ENCODE data around the gene SYT6. TPM values are rescaled to one million over a fixed set of nuclear protein-coding genes. Genes with fewer than 3 reads are reported as not detected.
"Not testable (repeated sequence)": the region's sequence is repeated elsewhere in the genome, so short reads cannot be mapped to it uniquely, and the experiment has no call there.

SYT6 gene
- total RNA-seq, 1 donor from 2014 or later: not detected

- no peaks in the 10 kb centered on the region for H3K9me3 Mint-ChIP-seq
- DNase-seq (ENCODE audit: low spot score): no peak
- intact Hi-C loops (cut with micrococcal nuclease): no loop called here
- H3K27me3 Mint-ChIP-seq (ENCODE audit: low read depth): peaks cover 1% of the 10 kb centered on the region
- no peak overlapping the region for H3K4me3 Mint-ChIP-seq (ENCODE audit: low read depth)
- peaks cover 4% of the 10 kb centered on the region for H3K4me1 Mint-ChIP-seq (ENCODE audit: low read depth)
- no peak overlapping the region for H3K27ac Mint-ChIP-seq
- no peaks in the 10 kb centered on the region for H3K36me3 Mint-ChIP-seq (ENCODE audit: low read depth)
These were observed 72.9 kb downstream of the SYT6 start for GRCh38 chr1:114080511-114081436.

- intact Hi-C loops (cut with micrococcal nuclease): no loop called here
- Mint-ChIP-seq H3K9me3 (no peaks in the 10 kb centered on the region), H3K4me3 (ENCODE audit: low read depth) (no peak overlapping the region), H3K27ac (no peak overlapping the region), H3K36me3 (ENCODE audit: low read depth) (no peaks in the 10 kb centered on the region), H3K4me1 (ENCODE audit: low read depth) (peaks cover 6% of the 10 kb centered on the region), H3K27me3 (ENCODE audit: low read depth) (peaks cover 1% of the 10 kb centered on the region)
- no peak for DNase-seq (ENCODE audit: low spot score)
These were observed 74.0 kb downstream of the SYT6 start for GRCh38 chr1:114079596-114080190.

- Mint-ChIP-seq H3K27ac (no peak overlapping the region), H3K4me1 (ENCODE audit: low read depth) (peaks cover 6% of the 10 kb centered on the region), H3K9me3 (no peaks in the 10 kb centered on the region), H3K4me3 (ENCODE audit: low read depth) (no peak overlapping the region), H3K27me3 (ENCODE audit: low read depth) (peaks cover 1% of the 10 kb centered on the region), H3K36me3 (ENCODE audit: low read depth) (no peaks in the 10 kb centered on the region)
- intact Hi-C loops (cut with micrococcal nuclease): no loop called here
- no peak for DNase-seq (ENCODE audit: low spot score)
These were observed 75.6 kb downstream of the SYT6 start for GRCh38 chr1:114078116-114078515.

GRCh38 chr1:114077188-114077587 lies 76.5 kb downstream of the SYT6 start:
- Mint-ChIP-seq H3K36me3 (ENCODE audit: low read depth) (no peaks in the 10 kb centered on the region), H3K4me3 (ENCODE audit: low read depth) (no peak overlapping the region), H3K9me3 (peaks cover 1% of the 10 kb centered on the region), H3K27me3 (ENCODE audit: low read depth) (peaks cover 1% of the 10 kb centered on the region), H3K27ac (no peak overlapping the region), H3K4me1 (ENCODE audit: low read depth) (peaks cover 6% of the 10 kb centered on the region)
- intact Hi-C loops (cut with micrococcal nuclease): no loop called here
- no peak for DNase-seq (ENCODE audit: low spot score)

GRCh38 chr1:114076308-114076707 lies 77.4 kb downstream of the SYT6 start:
- H3K27ac Mint-ChIP-seq: no peak overlapping the region
- H3K27me3 Mint-ChIP-seq (ENCODE audit: low read depth): peaks cover 1% of the 10 kb centered on the region
- peaks cover 6% of the 10 kb centered on the region for H3K4me1 Mint-ChIP-seq (ENCODE audit: low read depth)
- intact Hi-C loops (cut with micrococcal nuclease): no loop called here
- no peak for DNase-seq (ENCODE audit: low spot score)
- H3K4me3 Mint-ChIP-seq (ENCODE audit: low read depth): no peak overlapping the region
- no peaks in the 10 kb centered on the region for H3K36me3 Mint-ChIP-seq (ENCODE audit: low read depth)
- H3K9me3 Mint-ChIP-seq: peaks cover 7% of the 10 kb centered on the region

- Mint-ChIP-seq H3K9me3 (peaks cover 7% of the 10 kb centered on the region), H3K36me3 (ENCODE audit: low read depth) (no peaks in the 10 kb centered on the region), H3K4me1 (ENCODE audit: low read depth) (peaks cover 6% of the 10 kb centered on the region), H3K4me3 (ENCODE audit: low read depth) (no peak overlapping the region), H3K27ac (no peak overlapping the region), H3K27me3 (ENCODE audit: low read depth) (peaks cover 1% of the 10 kb centered on the region)
- intact Hi-C loops (cut with micrococcal nuclease): no loop called here
- no peak for DNase-seq (ENCODE audit: low spot score)
These were observed 78.0 kb downstream of the SYT6 start for GRCh38 chr1:114075546-114076242.

GRCh38 chr1:114075105-114075504 lies 78.6 kb downstream of the SYT6 start:
- peaks cover 1% of the 10 kb centered on the region for H3K27me3 Mint-ChIP-seq (ENCODE audit: low read depth)
- no peak for DNase-seq (ENCODE audit: low spot score)
- no peak overlapping the region for H3K27ac Mint-ChIP-seq
- H3K9me3 Mint-ChIP-seq: peaks cover 10% of the 10 kb centered on the region
- peaks cover 6% of the 10 kb centered on the region for H3K4me1 Mint-ChIP-seq (ENCODE audit: low read depth)
- H3K36me3 Mint-ChIP-seq (ENCODE audit: low read depth): no peaks in the 10 kb centered on the region
- intact Hi-C loops (cut with micrococcal nuclease): no loop called here
- H3K4me3 Mint-ChIP-seq (ENCODE audit: low read depth): no peak overlapping the region

GRCh38 chr1:114072246-114072645 lies 81.4 kb downstream of the SYT6 start:
- peaks cover 1% of the 10 kb centered on the region for H3K27me3 Mint-ChIP-seq (ENCODE audit: low read depth)
- peaks cover 13% of the 10 kb centered on the region for H3K9me3 Mint-ChIP-seq
- DNase-seq (ENCODE audit: low spot score): no peak
- peaks cover 4% of the 10 kb centered on the region for H3K4me1 Mint-ChIP-seq (ENCODE audit: low read depth)
- intact Hi-C loops (cut with micrococcal nuclease): no loop called here
- H3K27ac Mint-ChIP-seq: no peak overlapping the region
- H3K4me3 Mint-ChIP-seq (ENCODE audit: low read depth): no peak overlapping the region
- no peaks in the 10 kb centered on the region for H3K36me3 Mint-ChIP-seq (ENCODE audit: low read depth)

GRCh38 chr1:114069762-114070161 lies 83.9 kb downstream of the SYT6 start:
- intact Hi-C loops (cut with micrococcal nuclease); DNase-seq (ENCODE audit: low spot score); H3K27me3 Mint-ChIP-seq (ENCODE audit: low read depth); H3K27ac Mint-ChIP-seq; H3K36me3 Mint-ChIP-seq (ENCODE audit: low read depth); H3K4me3 Mint-ChIP-seq (ENCODE audit: low read depth); H3K4me1 Mint-ChIP-seq (ENCODE audit: low read depth): not testable (repeated sequence)
- peaks cover 13% of the 10 kb centered on the region for H3K9me3 Mint-ChIP-seq

GRCh38 chr1:114068684-114069083 lies 85.0 kb downstream of the SYT6 start:
- H3K27me3 Mint-ChIP-seq (ENCODE audit: low read depth); H3K27ac Mint-ChIP-seq; DNase-seq (ENCODE audit: low spot score); H3K36me3 Mint-ChIP-seq (ENCODE audit: low read depth); H3K4me1 Mint-ChIP-seq (ENCODE audit: low read depth); intact Hi-C loops (cut with micrococcal nuclease); H3K4me3 Mint-ChIP-seq (ENCODE audit: low read depth): not testable (repeated sequence)
- H3K9me3 Mint-ChIP-seq: peaks cover 13% of the 10 kb centered on the region

GRCh38 chr1:114065671-114066070 lies 88.0 kb downstream of the SYT6 start:
- H3K27me3 Mint-ChIP-seq (ENCODE audit: low read depth); H3K4me1 Mint-ChIP-seq (ENCODE audit: low read depth); H3K36me3 Mint-ChIP-seq (ENCODE audit: low read depth); H3K9me3 Mint-ChIP-seq; DNase-seq (ENCODE audit: low spot score); H3K4me3 Mint-ChIP-seq (ENCODE audit: low read depth); H3K27ac Mint-ChIP-seq; intact Hi-C loops (cut with micrococcal nuclease): not testable (repeated sequence)

GRCh38 chr1:114063544-114063943 lies 90.1 kb downstream of the SYT6 start:
- H3K27me3 Mint-ChIP-seq (ENCODE audit: low read depth): no peaks in the 10 kb centered on the region
- no peaks in the 10 kb centered on the region for H3K4me1 Mint-ChIP-seq (ENCODE audit: low read depth)
- H3K4me3 Mint-ChIP-seq (ENCODE audit: low read depth): no peak overlapping the region
- DNase-seq (ENCODE audit: low spot score): no peak
- intact Hi-C loops (cut with micrococcal nuclease): no loop called here
- H3K36me3 Mint-ChIP-seq (ENCODE audit: low read depth): no peaks in the 10 kb centered on the region
- H3K9me3 Mint-ChIP-seq: no peaks in the 10 kb centered on the region
- H3K27ac Mint-ChIP-seq: no peak overlapping the region
